ENCODE measurements around the gene GLRB.
"Not testable (repeated sequence)": the region's sequence is repeated elsewhere in the genome, so short reads cannot be mapped to it uniquely, and the experiment has no call there.

Gene GLRB

DNA sequence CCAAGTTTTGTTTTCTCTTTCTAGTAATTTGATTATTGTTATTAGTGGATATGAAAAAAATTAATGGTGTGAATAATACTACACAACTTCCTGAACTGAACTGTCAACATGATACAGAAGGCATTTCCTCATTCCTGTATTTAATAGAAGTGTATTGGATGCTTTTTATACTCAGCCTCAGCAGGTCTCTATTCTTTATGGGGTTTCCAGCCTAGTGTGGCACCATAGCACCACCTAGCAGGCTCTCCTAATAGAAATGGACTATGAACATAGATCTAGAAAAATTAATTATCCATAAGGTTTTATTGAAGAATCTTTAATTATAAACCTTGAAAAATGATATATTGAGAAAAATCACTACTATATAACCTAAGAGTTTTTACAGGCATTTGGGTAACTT, 52.4 kb downstream of the GLRB start:
- DNase-seq (ENCODE audit: low spot score) = peak; percentile 13

DNA sequence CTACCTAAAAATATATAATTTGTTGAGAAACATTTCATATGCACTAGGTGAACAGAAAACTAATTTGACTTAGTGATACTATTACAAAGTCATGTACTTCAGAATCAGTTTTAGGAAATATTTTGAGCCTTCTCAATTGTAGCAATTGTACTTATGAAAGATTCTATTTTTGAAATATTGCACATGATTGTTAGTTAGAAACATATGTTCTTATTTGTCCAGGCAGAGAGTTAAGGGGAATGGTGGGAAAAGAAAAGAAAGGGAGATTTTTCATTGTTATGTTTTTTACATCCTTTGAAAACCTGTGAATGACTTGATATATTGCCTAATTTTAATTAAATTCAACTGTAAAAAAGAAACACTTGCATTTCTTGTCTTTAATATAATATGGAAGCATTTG, 66.0 kb downstream of the GLRB start:
- DNase-seq (ENCODE audit: low spot score) = no peak

- no peak for DNase-seq (ENCODE audit: low spot score)
These were observed 67.4 kb downstream of the GLRB start for GRCh38 chr4:157143369-157143768.

- no peak for DNase-seq (ENCODE audit: low spot score)
These were observed 75.8 kb downstream of the GLRB start for GRCh38 chr4:157151711-157152110.

DNA sequence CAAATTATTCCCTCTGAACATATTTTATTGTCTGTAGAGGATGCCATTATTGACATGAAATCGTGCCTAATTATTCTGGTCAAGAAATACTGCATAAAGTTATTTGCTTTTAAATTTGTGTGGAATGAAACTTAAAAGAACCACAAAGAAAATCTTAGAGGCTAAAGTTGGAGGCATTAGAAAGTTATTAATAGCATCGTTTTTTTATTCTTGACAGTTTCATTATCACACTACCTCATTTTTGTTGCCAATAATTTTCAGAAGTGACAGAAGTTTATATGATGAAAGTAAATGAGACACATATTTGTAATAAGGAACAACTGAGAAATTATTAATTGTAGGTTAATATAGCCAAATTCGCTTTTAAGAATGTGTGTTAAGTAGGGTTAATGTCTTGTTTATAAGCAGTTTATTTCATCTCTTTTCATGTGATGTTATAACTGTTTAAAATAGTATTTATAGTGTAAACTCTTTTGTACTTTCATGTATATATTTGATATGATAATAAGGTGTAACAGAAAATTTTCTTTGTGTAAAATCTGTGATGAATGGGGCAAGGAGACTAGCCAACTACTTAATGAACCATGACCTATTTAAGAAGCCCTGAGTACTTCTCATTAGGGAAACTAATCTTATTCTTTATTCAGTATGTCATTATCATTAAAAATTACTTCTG, 90.1 kb downstream of the GLRB start:
- no peak for DNase-seq (ENCODE audit: low spot score)

DNA sequence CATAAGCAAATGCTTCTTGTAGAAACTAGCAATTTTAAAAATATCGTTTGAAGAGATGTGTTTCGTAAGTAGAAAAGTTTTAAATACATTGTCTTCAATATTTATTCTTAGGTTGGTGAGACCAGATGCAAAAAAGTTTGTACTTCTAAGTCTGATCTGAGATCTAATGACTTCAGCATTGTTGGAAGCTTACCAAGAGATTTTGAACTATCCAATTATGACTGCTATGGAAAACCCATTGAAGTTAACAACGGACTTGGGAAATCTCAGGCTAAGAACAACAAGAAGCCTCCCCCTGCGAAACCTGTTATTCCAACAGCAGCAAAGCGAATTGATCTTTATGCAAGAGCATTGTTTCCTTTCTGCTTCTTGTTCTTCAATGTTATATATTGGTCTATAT, 94.4 kb downstream of the GLRB start:
- DNase-seq (ENCODE audit: low spot score) = no peak

DNA sequence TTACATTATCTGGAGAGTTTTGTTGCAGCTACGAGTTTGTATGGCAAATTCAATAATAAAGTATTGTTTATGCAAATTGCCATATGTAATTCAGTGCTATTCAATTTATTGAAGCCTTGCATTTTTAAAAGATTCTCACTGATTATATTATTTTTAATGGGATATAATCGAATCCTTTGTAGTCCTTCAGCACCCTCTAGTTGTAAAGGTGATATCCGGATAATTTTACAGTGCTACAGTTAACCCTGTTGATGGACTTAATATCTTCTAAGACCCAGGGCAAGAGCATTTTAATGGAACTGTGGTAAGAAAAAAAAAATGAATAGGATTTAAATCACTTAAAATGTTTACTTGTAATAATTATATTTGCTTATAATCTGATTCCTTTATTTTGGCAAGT, 96.1 kb downstream of the GLRB start:
- no peak for DNase-seq (ENCODE audit: low spot score)

DNA sequence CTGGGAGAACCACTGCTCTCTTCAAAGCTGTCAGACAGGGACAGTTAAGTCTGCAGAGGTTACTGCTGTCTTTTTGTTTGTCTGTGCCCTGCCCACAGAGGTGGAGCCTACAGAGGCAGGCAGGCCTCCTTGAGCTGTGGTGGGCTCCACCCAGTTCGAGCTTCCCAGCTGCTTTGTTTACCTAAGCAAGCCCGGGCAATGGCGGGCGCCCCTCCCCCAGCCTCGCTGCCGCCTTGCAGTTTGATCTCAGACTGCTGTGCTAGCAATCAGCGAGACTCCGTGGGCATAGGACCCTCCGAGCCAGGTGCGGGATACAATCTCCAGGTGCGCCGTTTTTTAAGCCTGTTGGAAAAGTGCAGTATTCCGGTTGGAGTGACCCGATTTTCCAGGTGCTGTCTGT, 104.3 kb downstream of the GLRB start:
- not testable (repeated sequence) for DNase-seq (ENCODE audit: low spot score)

GRCh38 chr4:157184300-157184699, 108.3 kb downstream of the GLRB start:
- DNase-seq (ENCODE audit: low spot score) = no peak

DNA sequence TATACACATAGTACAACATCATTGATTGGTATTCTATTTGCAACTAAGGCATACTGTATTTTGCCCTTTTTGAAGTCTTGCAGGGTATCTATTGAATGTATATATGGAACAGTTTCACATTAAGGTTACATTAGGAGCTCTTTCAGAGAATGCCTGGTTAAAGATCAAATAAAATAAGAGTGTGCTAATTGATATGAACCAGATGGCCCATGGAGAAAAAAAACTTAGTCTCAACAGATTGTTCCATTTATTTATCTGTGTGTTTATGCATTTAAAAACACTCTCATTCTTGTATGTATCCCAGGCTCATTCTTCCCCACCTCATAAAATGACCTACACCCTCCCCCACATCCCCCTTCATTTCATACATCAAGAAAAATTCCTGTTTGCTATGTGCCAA, 109.4 kb downstream of the GLRB start:
- no peak for DNase-seq (ENCODE audit: low spot score)

DNA sequence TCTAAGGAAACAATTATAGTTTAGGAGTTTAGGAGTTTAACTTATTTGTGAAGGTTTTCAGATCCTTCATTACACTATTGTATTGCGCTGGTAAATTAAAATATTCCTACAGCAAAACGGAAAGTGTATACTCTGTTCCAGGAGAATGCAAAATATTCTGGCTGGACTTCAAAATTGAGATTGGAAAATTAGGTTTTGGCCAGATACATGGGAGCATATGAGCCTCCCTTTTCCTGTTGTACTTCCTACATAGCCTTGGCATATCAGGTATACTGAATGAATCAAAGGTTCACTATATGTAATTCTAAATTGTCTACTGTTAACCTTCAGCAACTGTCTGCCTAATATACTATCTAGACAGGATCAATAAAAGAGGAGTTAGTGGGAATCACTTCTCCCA, 119.4 kb downstream of the GLRB start:
- DNase-seq (ENCODE audit: low spot score) = no peak

- DNase-seq (ENCODE audit: low spot score) = no peak
These were observed 120.1 kb downstream of the GLRB start for GRCh38 chr4:157196046-157196445.

- DNase-seq (ENCODE audit: low spot score) = no peak
These were observed 128.8 kb downstream of the GLRB start for GRCh38 chr4:157204634-157205244.

DNA sequence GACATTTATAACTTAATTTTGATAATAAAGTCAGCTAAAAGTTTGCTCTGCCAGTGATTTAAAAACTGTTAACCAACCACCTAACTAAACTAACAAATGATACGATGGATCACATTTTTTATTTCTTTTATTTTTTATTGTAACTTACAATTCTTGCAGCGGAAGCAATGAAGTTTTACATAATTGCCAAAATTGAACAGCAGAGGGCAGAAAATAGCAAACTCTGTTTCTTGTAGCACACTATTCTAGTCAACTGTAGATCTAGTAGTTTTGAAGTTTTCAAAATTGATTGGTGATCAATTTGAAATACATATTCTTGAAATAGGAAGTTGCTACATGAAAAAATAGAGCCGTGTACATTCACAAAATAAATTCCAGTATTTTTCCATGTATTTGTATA, 141.8 kb downstream of the GLRB start:
- DNase-seq (ENCODE audit: low spot score) = peak; percentile 42

- DNase-seq (ENCODE audit: low spot score) = no peak
These were observed 143.9 kb downstream of the GLRB start for GRCh38 chr4:157219711-157220370.

GRCh38 chr4:157220371-157220881, 144.5 kb downstream of the GLRB start, which contains the start of gene GRIA2:
Gene GRIA2 (plus strand): TSS chr4:157220728. CDS start chr4:157221043, 315 bp downstream.
- peak; percentile 32 for DNase-seq (ENCODE audit: low spot score)

GRCh38 chr4:157221426-157221894, 145.5 kb downstream of the GLRB start:
- no peak for DNase-seq (ENCODE audit: low spot score)
